VCaP (cell line): ENCODE measurements around the gene ERV3-1.
A peak's percentile ranks its signal among the peaks of the same experiment; 100 is the strongest.

Source experiments
- H3K27ac ChIP-seq: fragments of 450-650 bp; 2 replicates; pipeline ENCODE4 v1.5.1; 2017
- TF ChIP-seq, protein P1 (sequence below): fragments of 450-650 bp; conservative IDR thresholded peaks from 2 replicates; pipeline ENCODE4 v1.5.1; 2017; ENCODE audit warnings: mild to moderate bottlenecking, moderate library complexity

Gene ERV3-1

DNA sequence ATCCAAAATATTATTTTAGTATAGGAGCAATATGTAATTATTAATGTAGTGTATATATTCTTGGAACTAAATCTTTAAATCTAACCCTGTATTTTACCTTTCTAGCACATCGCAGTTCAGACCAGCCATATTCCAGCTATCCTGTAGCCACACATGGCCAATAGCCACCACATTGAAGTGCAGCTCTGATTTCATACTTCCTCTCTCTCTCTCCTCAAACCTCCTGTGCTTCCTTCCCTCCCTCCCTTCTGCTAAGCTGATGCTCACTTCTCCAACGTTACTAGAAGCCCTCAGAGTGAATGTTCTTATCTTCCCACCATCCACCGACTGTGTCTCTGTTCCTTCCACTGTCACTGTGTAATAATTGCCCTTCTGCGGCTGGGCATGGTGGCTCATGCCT, 549 bp upstream of the ERV3-1 start:
- H3K27ac ChIP-seq = peak overlapping the region; percentile 77

DNA sequence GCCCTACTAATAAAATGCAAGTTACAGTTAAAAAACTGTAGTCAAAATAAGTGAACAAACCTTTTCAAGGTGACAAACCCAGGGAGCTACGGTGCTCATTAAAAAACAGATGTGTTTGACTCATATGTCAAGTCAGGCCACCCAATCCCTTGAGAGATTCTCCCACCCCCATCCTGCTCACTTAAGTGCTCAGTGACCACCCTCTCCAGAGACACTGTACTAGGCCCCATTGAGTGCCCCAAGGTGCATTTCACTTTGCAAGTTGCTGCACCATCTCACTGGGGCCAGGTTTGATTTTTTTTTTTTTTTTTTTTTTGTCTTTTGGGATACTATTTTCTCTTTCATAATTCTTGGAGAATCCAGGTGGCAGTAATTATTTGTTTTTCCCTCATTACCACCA, 1.9 kb downstream of the ERV3-1 start:
- TF ChIP-seq, protein P1, sequence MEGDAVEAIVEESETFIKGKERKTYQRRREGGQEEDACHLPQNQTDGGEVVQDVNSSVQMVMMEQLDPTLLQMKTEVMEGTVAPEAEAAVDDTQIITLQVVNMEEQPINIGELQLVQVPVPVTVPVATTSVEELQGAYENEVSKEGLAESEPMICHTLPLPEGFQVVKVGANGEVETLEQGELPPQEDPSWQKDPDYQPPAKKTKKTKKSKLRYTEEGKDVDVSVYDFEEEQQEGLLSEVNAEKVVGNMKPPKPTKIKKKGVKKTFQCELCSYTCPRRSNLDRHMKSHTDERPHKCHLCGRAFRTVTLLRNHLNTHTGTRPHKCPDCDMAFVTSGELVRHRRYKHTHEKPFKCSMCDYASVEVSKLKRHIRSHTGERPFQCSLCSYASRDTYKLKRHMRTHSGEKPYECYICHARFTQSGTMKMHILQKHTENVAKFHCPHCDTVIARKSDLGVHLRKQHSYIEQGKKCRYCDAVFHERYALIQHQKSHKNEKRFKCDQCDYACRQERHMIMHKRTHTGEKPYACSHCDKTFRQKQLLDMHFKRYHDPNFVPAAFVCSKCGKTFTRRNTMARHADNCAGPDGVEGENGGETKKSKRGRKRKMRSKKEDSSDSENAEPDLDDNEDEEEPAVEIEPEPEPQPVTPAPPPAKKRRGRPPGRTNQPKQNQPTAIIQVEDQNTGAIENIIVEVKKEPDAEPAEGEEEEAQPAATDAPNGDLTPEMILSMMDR = no peak
- no peak overlapping the region for H3K27ac ChIP-seq

DNA sequence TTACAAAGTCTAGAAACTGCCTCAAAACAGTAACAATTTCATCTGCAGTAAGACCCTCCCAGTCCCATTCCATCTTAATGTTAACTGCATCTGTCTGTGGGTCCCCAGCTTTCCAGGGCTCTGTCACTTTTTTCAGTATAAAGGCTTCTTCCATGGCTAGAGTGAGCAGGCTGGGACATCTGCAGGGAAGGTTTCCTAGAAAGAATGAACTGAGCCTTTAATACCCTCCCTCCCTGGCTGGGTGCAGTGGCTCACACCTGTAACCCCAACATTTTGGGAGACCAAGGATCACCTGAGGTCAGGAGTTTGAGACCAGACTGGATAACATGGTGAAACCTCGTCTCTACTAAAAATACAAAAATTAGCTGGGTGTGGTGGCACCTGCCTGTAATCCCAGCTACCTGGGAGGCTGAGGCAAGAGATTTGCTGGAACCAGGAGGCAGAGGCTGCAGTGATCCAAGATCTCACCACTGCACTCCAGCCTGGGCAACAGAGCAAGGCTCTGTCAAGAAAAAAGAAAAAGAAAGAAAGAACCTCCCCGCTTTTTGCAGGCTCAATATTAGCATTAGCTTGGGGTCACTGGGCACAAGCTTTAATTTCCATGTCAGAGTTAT, 3.4 kb downstream of the ERV3-1 start:
- no peak overlapping the region for H3K27ac ChIP-seq
- TF ChIP-seq, protein P1 = no peak

DNA sequence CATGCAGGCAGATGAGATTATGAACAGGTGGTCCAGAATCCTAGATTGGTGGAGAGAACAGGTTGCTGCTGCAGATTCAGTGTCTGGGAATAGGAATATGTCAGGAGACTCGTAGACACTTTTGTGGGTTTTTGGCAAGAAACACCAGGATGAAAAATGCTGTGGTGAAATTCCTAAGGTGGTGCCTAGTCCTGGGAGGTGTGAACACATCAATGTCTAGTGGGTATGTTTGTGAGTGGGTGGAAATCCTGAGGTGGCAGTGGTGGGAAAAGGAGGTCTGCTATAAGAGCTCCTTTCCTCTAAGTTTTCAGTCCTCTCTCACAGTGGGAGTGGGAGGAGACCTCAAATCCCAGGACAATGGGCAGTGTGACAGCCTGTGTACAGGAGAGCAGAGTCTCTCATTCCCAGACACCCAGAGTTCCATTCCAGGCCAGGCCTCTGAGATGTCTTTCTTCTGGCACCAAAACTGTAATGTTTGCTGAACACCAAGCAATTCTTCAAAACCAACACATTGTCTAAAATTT, 5.1 kb downstream of the ERV3-1 start:
- TF ChIP-seq, protein P1 = no peak
- no peak overlapping the region for H3K27ac ChIP-seq

DNA sequence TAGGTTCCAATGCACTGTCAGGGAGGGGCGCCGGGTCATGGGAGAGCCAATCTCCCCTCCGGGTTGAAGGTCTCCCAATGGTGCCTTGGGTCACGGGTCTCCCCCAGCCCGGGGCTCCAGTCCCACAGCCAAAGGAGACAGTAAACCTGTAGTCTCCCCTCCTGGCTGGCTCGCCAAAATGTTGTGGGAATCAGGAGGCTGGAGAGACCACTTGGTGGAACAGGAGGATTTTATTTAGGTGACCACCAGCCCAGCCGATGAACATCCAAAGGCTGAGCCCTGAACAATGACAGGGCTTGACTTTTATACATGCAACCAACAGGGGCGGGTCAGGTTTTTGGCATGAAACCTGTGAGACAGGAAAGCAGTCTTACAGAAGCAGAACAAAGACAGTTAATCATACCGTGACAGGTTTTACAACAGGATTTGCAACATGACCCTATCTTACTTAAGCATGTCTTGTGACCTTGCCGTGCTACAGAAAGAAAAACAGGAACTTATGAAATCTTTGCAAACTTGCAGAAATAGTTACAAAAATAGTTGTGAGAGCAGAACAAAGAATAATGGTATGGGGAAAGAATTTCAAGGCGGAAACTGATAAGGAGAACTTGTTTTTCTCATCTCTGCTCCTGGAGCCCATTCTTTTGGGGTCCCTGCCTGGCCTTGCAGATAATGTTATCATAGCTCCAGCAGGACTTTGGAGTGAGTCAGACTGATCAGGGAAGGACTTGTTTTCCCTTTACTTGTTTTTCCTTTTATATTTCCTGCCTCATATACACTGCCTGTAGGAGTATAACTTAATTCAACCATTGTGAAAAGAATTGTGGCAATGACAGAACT, 7.1 kb downstream of the ERV3-1 start:
- H3K27ac ChIP-seq = peak overlapping the region; percentile 89
- TF ChIP-seq, protein P1 = no peak

DNA sequence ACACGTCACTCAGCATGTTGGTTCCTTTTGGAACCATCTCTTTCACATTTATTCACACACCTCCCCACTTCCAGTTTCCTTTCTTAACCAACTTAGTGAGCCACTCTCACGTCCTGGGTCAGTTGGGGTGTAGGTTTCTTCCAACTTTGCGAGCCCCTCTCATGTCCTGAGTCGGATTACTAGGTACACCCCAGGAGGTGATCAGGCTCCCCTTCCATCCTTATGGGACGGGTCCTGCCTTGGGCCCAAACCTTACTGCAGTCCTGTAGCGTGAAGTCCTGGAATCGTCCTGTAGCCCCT, 7.7 kb downstream of the ERV3-1 start:
- TF ChIP-seq, protein P1 = no peak
- H3K27ac ChIP-seq = peak overlapping the region; percentile 89

DNA sequence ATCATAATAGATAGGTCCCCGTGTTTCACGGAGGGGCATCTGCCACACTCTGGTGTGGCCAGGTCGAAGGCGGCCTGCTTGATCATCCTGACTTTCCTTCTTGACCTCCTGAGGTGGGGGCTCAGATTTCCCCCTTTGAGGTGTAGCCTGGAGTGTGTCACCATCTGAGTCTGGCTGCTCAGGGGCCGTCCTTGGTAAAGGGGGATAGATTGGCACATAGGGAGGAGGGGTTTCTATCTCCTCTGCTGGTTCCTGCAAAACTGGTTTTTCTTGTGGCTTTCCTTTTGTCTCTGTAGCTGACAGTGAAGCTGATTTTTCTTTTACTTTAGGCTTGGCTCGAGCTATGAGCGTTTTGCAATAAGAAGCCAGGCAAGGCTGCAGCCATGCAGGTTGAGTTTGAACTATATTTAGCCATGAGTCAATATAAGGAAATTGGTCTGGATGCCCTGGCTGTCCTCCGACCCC, 8.5 kb downstream of the ERV3-1 start:
- TF ChIP-seq, protein P1 = no peak
- H3K27ac ChIP-seq = peak overlapping the region; percentile 89
